ENCODE results near the gene HAGHL. TPM values are rescaled to one million over a fixed set of nuclear protein-coding genes. Genes with fewer than 3 reads are reported as not detected.

Gene HAGHL
- total and polyA plus RNA-seq, 4 experiments from 2014 or later: 2.2 to 24.4 (median 10.6) TPM

DNA sequence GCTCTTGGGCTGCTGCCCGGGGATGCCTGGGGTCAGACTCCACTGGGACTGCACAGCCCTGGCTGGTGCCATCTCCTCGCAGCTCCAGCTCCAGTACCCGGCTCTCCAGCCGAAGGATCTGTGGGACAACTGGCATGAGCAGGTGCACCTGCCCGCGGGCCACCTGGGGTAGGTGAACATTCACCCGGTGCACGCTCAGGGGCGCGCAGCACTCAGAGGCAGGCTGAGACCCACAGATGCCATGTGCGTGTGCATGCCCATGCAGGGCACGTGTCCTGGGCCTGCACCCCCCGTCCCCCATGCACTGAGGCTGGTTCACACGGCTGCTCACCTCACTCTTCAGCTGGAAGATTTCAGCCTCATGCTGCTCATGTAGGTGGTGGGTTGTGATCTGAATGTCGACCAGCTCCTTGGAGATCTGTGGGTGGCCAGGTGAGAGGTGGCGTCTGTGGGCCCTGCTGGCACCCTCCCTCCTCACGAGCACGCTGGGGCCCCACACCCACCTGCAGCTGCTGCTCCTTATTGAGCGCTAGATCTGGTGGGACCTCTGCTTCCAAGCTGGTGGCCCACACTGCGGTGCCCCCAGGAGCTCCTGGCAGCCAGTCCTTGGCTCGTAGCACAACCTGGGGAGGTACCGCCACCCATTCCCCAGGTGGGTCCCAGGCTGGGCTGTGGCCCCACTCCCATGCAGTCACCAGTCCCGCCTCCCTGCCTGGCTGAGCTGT is 1.3 kb upstream of the HAGHL start:
- Histone ChIP-seq H3K4me3 (ENCODE audit: low read length in 2 of 2) (no peak overlapping the region), H3K9me3 (ENCODE audit: control insufficient read depth in 1 of 2, low read length in 2 of 2) (no peaks in the 10 kb centered on the region), H3K4me1 (ENCODE audit: insufficient read depth, low read length) (peaks cover 22% of the 10 kb centered on the region), H3K27me3 (ENCODE audit: insufficient read depth, low read length) (no peaks in the 10 kb centered on the region), H3K27ac (ENCODE audit: low read depth, low read length) (no peak overlapping the region), H3K36me3 (ENCODE audit: insufficient read depth, low read length) (no peaks in the 10 kb centered on the region)
- Mint-ChIP-seq H3K4me3 (peak overlapping the region in 3 of 8 donors; percentile 4 to 20 (median 19)), H3K4me1 (peaks cover 0 to 12% (median under 1%) of the 10 kb centered on the region in 4 donors), H3K9me3 (peaks cover 0 to 2% (median 0%) of the 10 kb centered on the region in 8 donors), H3K36me3 (no peaks in the 10 kb centered on the region), H3K27ac (peak overlapping the region in 2 of 7 donors; percentile 42 to 72), H3K27me3 (no peaks in the 10 kb centered on the region)
- ChIA-PET CTCF (ENCODE audit: partially characterized antibody) (interaction anchor here (0.9 to 1.0 kb wide), 3 partner anchors 12 to 30 kb away, joined by 3 read pairs; no protein-coding TSS in a partner anchor), POLR2A (ENCODE audit: partially characterized antibody) (interaction anchor here (1.1 to 12.9 kb wide), 8 partner anchors 11 to 63 kb away, joined by 3 to 166 read pairs (median 6); partner anchors contain the start of genes CHTF18, CIAO3, METRN and RHBDL1)
- intact Hi-C loops (cut with micrococcal nuclease): loop anchor here (2.0 kb wide), 1 partner anchor 15 kb away; the partner anchor contains the start of gene CIAO3
- DNase-seq: no peak

DNA sequence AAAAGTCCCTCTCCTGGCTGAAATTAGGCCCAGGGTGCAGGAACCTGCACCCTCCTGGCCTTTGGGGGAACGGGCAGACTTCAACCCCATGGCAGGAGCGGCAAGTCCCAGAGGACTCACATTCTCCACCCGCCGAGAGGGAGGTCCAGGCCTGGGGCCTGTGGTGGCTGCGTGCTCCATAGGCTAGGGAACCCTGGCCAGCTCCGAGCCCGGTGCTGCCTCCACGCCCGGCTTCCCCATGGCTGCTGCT is 793 bp upstream of the HAGHL start:
- ChIA-PET CTCF (ENCODE audit: partially characterized antibody) (interaction anchor here (0.9 kb wide), 2 partner anchors 12 to 30 kb away, joined by 3 read pairs; no protein-coding TSS in a partner anchor), POLR2A (ENCODE audit: partially characterized antibody) (interaction anchor here (1.1 to 12.9 kb wide), 6 partner anchors 11 to 62 kb away, joined by 3 to 166 read pairs (median 11); partner anchors contain the start of genes CHTF18, CIAO3, METRN and RPUSD1)
- intact Hi-C loops (cut with micrococcal nuclease): loop anchor here (2.0 kb wide), 1 partner anchor 15 kb away; the partner anchor contains the start of gene CIAO3
- H3K27ac Mint-ChIP-seq: peak overlapping the region in 4 of 7 donors; percentile 23 to 86 (median 57)
- Histone ChIP-seq H3K4me1 (ENCODE audit: insufficient read depth, low read length) (peaks cover 20% of the 10 kb centered on the region), H3K27ac (ENCODE audit: low read depth, low read length) (no peak overlapping the region), H3K4me3 (ENCODE audit: low read length in 2 of 2) (no peak overlapping the region), H3K9me3 (ENCODE audit: control insufficient read depth in 1 of 2, low read length in 2 of 2) (no peaks in the 10 kb centered on the region), H3K27me3 (ENCODE audit: insufficient read depth, low read length) (no peaks in the 10 kb centered on the region), H3K36me3 (ENCODE audit: insufficient read depth, low read length) (no peaks in the 10 kb centered on the region)
- H3K4me3 Mint-ChIP-seq: peak overlapping the region in 3 of 8 donors; percentile 20 to 83 (median 79)
- H3K9me3 Mint-ChIP-seq: peaks cover 0 to 2% (median 0%) of the 10 kb centered on the region in 8 donors
- no peaks in the 10 kb centered on the region for H3K36me3 Mint-ChIP-seq
- DNase-seq: no peak
- no peaks in the 10 kb centered on the region for H3K27me3 Mint-ChIP-seq
- H3K4me1 Mint-ChIP-seq: peaks cover 0 to 11% (median 0%) of the 10 kb centered on the region in 4 donors

DNA sequence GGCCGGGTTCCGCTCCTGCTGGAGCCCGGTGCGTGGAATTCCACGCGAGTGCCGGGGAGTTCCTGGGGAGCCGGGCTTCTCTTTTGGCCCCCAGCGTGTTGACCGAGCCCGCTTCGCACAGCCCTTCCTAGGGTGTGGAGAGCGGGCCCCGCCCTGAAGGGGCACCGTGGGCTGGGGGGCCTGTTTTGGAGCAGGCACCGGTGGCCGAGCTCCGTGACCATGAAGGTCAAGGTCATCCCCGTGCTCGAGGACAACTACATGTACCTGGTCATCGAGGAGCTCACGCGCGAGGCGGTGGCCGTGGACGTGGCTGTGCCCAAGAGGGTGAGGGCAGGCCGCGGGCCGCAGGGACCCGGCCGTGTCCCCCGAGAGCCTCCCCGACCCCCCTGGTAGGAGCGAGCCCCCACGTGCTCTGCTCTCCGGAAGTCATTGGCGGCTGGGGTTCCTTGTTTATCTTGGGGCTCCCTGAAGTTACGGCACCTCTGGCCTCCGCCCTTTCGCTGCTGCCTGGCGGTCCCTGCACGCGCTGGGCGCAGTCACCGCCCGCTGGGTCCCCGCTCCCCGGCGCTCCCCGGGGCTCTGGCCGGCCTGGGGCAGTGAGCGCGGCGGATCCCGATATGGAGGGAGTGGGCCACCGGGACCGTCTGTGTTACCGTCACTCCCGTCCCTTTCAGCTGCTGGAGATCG is 528 bp downstream of the HAGHL start:
- Mint-ChIP-seq H3K27ac (no peak overlapping the region), H3K27me3 (no peaks in the 10 kb centered on the region), H3K4me3 (peak overlapping the region in 6 of 8 donors; percentile 29 to 70 (median 47)), H3K4me1 (peaks cover 0 to 10% (median 0%) of the 10 kb centered on the region in 4 donors), H3K36me3 (peaks cover 0 to 3% of the 10 kb centered on the region in 2 donors), H3K9me3 (peaks cover 0 to 2% (median 0%) of the 10 kb centered on the region in 8 donors)
- Histone ChIP-seq H3K27ac (ENCODE audit: low read depth, low read length) (peak overlapping the region; percentile 44), H3K27me3 (ENCODE audit: insufficient read depth, low read length) (no peaks in the 10 kb centered on the region), H3K9me3 (ENCODE audit: control insufficient read depth in 1 of 2, low read length in 2 of 2) (no peaks in the 10 kb centered on the region), H3K36me3 (ENCODE audit: insufficient read depth, low read length) (no peaks in the 10 kb centered on the region), H3K4me1 (ENCODE audit: insufficient read depth, low read length) (peaks cover 11% of the 10 kb centered on the region), H3K4me3 (ENCODE audit: low read length in 2 of 2) (peak overlapping the region; percentile 61 to 70)
- CTCF ChIA-PET (ENCODE audit: partially characterized antibody): interaction anchor here (1.5 kb wide), 1 partner anchor 15 kb away, joined by 7 read pairs; no protein-coding TSS in a partner anchor
- intact Hi-C loops (cut with micrococcal nuclease): loop anchor here (2.0 kb wide), 1 partner anchor 13 kb away; the partner anchor contains the start of gene CIAO3
- no peak for DNase-seq
- POLR2A ChIA-PET (ENCODE audit: partially characterized antibody): interaction anchor here (0.6 to 12.9 kb wide), 10 partner anchors 7 to 61 kb away, joined by 3 to 166 read pairs (median 4); partner anchors contain the start of genes ANTKMT, CHTF18, JMJD8 and METRN

DNA sequence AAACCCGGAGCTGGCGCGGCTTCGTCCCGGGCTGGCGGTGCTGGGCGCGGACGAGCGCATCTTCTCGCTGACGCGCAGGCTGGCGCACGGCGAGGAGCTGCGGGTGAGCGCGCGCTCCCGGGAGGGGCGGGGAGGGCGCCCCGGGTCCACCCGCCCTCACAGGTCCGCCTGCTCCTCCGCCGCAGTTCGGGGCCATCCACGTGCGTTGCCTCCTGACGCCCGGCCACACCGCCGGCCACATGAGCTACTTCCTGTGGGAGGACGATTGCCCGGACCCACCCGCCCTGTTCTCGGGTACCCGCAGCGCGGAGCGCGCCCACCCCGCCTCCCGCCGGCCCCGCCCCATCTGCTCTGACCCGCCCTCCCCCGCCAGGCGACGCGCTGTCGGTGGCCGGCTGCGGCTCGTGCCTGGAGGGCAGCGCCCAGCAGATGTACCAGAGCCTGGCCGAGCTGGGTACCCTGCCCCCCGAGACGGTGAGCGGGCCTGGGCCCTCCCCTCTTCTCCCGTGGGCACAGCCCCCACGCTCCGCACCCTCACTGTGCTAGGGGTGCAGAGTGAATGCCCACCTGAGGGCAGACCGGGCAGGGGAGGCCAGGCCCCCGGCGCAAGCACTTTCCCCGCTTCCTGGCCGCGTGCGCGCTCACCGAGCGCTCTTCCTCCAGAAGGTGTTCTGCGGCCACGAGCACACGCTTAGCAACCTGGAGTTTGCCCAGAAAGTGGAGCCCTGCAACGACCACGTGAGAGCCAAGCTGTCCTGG is 1.4 kb downstream of the HAGHL start:
- POLR2A ChIA-PET (ENCODE audit: partially characterized antibody): interaction anchor here (0.7 to 12.9 kb wide), 10 partner anchors 7 to 60 kb away, joined by 3 to 166 read pairs (median 5); partner anchors contain the start of genes ANTKMT, CHTF18, CIAO3 and JMJD8
- Histone ChIP-seq H3K36me3 (ENCODE audit: insufficient read depth, low read length) (peaks cover 6% of the 10 kb centered on the region), H3K4me3 (ENCODE audit: low read length in 2 of 2) (no peak overlapping the region), H3K27me3 (ENCODE audit: insufficient read depth, low read length) (no peaks in the 10 kb centered on the region), H3K27ac (ENCODE audit: low read depth, low read length) (no peak overlapping the region), H3K9me3 (ENCODE audit: control insufficient read depth in 1 of 2, low read length in 2 of 2) (no peaks in the 10 kb centered on the region), H3K4me1 (ENCODE audit: insufficient read depth, low read length) (peaks cover 11% of the 10 kb centered on the region)
- CTCF ChIA-PET (ENCODE audit: partially characterized antibody): interaction anchor here (1.5 kb wide), 1 partner anchor 16 kb away, joined by 7 read pairs; no protein-coding TSS in a partner anchor
- Mint-ChIP-seq H3K9me3 (no peaks in the 10 kb centered on the region), H3K36me3 (peaks cover 0 to 7% of the 10 kb centered on the region in 2 donors), H3K4me3 (peak overlapping the region in 7 of 8 donors; percentile 15 to 68 (median 60)), H3K27me3 (no peaks in the 10 kb centered on the region), H3K4me1 (peaks cover 0 to 4% (median 0%) of the 10 kb centered on the region in 4 donors), H3K27ac (no peak overlapping the region)
- peak; percentile 67 to 75 (median 73) for DNase-seq
- intact Hi-C loops (cut with micrococcal nuclease): no loop called here

DNA sequence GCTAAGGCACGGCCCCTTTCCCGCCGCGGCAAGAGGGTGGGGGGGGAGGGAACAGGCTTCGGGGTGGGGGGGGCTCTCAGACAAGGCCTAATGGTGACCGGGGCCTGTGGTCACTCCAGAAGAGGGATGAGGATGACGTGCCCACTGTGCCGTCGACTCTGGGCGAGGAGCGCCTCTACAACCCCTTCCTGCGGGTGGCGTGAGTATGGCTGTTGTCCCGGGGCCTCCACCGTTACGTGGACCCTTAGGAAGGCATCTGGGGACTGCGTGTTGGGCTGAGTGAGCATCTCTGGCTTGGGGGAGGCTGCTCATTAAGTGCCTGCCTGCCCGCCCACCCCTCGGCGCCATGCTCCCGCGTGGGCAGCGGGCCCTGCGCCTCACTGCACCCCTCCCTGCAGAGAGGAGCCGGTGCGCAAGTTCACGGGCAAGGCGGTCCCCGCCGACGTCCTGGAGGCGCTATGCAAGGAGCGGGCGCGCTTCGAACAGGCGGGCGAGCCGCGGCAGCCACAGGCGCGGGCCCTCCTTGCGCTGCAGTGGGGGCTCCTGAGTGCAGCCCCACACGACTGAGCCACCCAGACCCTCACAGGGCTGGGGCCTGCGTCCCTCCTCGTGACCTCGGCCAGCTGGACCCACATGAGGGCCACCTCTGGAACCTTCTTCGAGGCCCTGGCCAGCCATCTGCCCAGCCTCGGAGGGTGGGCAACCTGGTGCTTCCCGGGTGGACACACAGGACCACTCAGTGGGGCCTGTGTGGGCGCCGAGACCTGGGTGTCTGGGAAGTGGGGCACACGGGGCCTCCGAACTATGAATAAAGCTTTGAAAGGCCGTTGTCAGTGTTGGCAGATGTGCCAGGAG is 2.2 kb downstream of the HAGHL start:
- Histone ChIP-seq H3K27ac (ENCODE audit: low read depth, low read length) (no peak overlapping the region), H3K9me3 (ENCODE audit: control insufficient read depth in 1 of 2, low read length in 2 of 2) (no peaks in the 10 kb centered on the region), H3K4me1 (ENCODE audit: insufficient read depth, low read length) (peaks cover 11% of the 10 kb centered on the region), H3K36me3 (ENCODE audit: insufficient read depth, low read length) (peaks cover 9% of the 10 kb centered on the region), H3K4me3 (ENCODE audit: low read length in 2 of 2) (no peak overlapping the region), H3K27me3 (ENCODE audit: insufficient read depth, low read length) (no peaks in the 10 kb centered on the region)
- Mint-ChIP-seq H3K4me3 (peak overlapping the region in 5 of 8 donors; percentile 25 to 67 (median 60)), H3K27me3 (no peaks in the 10 kb centered on the region), H3K9me3 (no peaks in the 10 kb centered on the region), H3K4me1 (no peaks in the 10 kb centered on the region), H3K27ac (peak overlapping the region in 1 of 7 donors; percentile 38), H3K36me3 (peaks cover 0 to 7% of the 10 kb centered on the region in 2 donors)
- POLR2A ChIA-PET (ENCODE audit: partially characterized antibody): interaction anchor here (2.0 to 12.9 kb wide), 4 partner anchors 7 to 36 kb away, joined by 6 to 166 read pairs (median 52); partner anchors contain the start of genes ANTKMT, METRN and WDR24
- CTCF ChIA-PET (ENCODE audit: partially characterized antibody): interaction anchor here (1.4 kb wide), 1 partner anchor 9 kb away, joined by 4 read pairs; the partner anchor contains the start of gene ANTKMT
- no peak for DNase-seq
- intact Hi-C loops (cut with micrococcal nuclease): no loop called here

Measured in CD4-positive, alpha-beta memory T cell (primary cell).